Erythroblast (primary cell): Measurements from ENCODE around the gene DNAH17.

Source experiments
- DNase-seq, 2 experiments: peaks; one replicate each; lab custom pipeline; 2025; lab: John Stamatoyannopoulos, UW
- GATA1 ChIP-seq: IDR thresholded peaks from 2 replicates; pipeline ENCODE4 v1.6.1; 2011; ENCODE audit warnings: low read depth, mild to moderate bottlenecking, control low read depth, low read length, moderate library complexity
- POLR2A ChIP-seq: IDR thresholded peaks from 2 replicates; pipeline ENCODE4 v1.6.1; 2011; ENCODE audit warnings: mild to moderate bottlenecking, low read length

DNAH17 gene

DNA sequence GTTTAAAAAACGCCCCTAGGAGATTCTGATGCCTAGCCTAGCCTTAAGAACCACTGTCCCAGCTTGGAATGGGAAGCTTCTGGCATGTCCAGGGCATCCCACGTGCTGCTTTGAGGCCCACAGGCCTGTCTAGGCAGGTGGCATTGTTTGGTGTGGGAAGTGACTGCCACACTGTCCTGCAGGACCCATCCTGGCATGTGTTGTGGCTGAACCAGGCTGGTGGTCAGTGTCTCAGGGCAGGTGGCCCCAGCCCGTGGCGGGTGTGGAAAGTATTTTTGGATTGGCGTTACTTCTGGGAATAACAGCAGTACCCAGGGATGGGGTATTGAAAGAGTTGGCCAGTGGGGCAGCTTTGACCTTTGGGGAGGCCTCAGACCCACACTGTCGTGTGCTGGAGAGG lies 170.8 kb downstream of the DNAH17 start:
- DNase-seq = no peak
- TF ChIP-seq POLR2A (no peak), GATA1 (no peak)

DNA sequence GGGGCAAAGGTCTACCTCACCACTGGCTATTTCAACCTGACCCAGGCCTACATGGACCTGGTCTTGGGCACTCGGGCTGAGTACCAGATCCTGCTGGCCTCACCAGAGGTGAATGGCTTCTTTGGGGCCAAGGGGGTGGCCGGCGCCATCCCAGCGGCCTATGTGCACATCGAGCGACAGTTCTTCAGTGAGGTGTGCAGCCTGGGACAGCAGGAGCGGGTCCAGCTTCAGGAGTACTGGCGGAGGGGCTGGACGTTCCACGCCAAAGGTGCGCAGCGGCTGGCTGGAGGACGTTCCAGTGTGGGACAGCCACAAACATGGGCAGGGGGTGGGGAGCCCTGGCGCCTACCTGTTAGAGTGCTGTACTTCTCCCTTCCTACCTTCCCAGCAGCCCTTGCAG lies 173.4 kb downstream of the DNAH17 start:
- no peak for DNase-seq
- TF ChIP-seq GATA1 (no peak), POLR2A (no peak)

DNA sequence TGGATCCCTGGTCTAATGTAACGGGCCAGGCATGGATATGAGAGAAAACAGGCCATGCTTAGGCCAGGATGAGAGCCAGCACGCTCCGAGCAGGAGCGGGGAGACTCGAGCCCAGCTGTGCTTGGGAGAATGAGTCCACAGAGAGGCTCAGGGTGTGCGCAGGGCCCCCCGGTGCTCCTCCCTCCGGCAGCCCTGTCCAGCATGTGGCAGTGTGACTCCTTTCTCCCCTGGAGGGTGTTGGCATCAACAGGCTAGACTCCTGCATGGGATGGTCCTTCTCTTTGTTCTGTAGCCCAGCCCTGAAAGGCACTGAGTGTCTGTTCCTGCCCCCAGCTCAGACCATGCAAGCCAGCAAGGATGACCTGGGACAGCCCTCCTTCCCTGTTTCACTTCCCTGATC lies 175.3 kb downstream of the DNAH17 start:
- TF ChIP-seq GATA1 (no peak), POLR2A (no peak)
- no peak for DNase-seq

DNA sequence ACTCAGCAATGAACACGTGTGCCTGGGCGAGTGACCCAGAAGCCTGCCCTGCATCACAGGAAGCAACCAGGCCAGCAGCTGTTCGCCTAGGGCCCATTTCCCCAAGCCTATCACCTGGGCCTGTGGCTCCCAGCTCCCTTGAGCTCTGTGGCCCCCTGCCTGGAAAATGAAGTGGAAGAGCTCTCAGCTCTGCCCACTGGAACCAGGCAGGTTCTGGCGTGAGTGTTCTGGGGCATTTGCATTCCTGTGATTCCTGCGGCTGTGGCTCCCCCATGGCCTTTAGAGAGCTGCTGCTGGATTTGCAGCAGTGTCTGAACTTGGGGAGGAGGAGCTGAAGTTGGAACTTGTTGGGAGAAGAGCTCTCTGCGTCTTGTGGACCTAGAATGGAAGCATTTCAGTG lies 175.9 kb downstream of the DNAH17 start:
- DNase-seq = no peak
- TF ChIP-seq POLR2A = no peak
- TF ChIP-seq GATA1 = no peak

DNA sequence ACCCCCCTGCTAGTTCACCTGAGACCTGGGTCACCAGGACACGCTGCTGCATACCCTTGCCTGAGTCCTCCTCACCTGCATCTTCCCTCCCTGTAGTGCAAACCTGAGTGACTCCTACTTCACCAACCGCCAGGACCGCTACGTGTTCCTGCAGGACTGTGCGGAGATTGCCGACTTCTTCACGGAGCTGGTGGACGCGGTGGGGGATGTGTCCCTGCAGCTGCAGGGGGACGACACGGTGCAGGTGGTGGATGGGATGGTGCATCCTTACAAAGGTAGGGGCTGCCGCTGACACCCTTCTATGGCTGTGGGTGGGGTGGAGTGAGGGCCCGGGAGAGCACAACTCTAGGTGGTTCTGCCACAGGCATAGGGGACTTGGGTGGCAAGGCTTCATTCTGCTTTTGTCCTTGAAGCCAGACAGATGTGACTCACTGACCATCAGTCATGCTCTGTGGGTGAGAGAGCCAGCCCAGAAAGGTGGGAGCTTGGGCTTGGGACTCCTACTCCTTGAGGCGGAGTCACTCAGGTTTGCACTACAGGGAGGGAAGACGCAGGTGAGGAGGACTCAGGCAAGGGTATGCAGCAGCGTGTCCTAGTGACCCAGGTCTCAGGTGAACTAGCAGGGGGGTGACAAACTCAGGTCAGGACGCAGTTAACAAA lies 176.5 kb downstream of the DNAH17 start:
- DNase-seq = no peak
- no peak for TF ChIP-seq POLR2A
- no peak for TF ChIP-seq GATA1

DNA sequence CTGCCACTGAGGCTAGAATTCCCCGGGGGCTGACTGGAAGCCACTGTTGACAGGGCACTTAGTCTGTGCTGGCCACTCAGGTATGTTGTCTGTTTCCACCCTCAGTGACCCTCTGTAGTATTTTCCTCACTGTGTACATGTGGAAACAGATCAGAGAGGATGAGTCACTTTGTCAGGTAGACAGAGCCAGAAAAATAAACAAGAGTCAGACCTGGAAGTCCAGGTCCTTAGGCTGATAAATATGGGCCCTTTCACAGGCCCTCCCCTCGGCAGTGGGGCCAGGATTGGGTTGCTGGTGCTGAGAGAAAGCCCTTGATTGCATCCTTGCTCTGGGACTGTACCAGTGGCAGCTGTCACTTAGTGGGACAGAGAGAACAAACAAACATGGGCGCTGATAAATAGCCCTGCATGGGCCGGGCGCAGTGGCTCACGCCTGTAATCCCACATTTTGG lies 177.5 kb downstream of the DNAH17 start:
- no peak for TF ChIP-seq GATA1
- TF ChIP-seq POLR2A = no peak
- DNase-seq = no peak

DNA sequence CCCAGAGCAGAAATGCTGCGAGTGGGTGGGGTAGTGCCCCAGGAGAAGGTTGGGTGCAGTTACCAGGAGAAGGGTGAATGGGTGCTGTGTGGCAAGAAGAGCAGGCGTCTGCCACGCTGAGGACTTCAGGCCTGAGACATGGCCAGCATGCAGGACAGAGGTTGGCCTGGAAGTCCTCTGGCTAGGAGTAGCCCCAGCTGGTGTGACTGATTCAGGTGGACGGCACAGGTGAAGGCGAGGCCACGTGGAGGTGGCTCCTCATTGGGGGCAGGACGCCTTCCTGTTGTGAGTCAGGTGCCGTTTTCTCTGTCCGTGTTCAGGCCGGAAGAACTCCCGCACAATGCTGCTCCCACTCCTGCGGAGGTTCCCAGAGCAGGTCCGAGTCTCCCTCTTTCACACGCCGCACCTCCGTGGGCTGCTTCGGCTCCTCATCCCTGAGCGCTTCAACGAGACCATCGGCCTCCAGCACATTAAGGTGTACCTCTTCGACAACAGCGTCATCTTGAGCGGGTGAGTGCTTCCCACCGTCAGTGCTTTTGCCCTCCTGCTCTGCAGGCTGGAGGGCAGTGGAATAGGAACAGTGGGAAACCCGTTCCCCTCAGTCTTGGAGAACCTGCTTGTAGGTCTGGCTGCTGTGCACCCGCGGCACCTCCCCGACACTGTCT lies 178.0 kb downstream of the DNAH17 start:
- no peak for TF ChIP-seq POLR2A
- no peak for TF ChIP-seq GATA1
- no peak for DNase-seq

DNA sequence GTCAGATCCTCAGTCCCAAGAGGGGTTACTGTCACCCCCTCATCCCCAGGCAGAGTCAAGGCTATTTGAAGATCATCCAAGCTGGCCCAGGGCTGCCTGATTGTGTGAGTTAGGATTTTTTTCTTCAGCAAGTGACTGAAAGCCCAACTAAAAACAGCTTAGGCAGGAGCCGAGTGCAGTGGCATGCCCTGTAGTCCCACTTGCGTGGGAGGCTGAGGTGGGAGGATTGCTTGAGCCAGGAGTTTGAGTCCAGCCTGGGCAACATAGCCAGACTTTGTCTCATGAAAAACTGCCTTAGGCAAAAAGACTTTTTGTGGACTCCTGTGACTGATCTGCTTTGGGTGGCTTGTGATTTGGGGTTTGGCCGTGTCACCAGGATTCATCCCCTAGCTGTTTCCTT lies 178.8 kb downstream of the DNAH17 start:
- TF ChIP-seq GATA1 (no peak), POLR2A (no peak)
- DNase-seq = no peak

DNA sequence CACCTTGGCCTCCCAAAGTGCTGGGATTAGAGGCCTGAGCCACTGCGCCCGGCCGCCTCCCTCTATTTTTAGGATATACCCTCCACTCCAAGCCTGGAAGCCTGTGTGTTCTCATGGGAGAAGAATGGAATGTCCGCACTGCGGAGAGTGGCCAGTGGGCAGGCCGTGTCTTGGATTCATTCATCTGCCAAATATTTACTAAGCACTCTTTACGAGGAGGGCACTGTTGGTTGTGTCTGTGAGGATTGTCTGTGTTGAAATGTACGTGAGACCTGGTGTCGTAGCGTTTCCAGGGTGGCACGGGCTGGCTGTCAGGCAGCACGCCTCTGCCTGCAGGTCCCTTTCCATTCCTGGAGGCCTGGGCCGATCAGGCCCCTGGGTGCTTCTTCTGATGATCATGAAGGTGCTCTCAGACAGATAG lies 179.5 kb downstream of the DNAH17 start:
- DNase-seq = no peak
- TF ChIP-seq GATA1 (no peak), POLR2A (no peak)

DNA sequence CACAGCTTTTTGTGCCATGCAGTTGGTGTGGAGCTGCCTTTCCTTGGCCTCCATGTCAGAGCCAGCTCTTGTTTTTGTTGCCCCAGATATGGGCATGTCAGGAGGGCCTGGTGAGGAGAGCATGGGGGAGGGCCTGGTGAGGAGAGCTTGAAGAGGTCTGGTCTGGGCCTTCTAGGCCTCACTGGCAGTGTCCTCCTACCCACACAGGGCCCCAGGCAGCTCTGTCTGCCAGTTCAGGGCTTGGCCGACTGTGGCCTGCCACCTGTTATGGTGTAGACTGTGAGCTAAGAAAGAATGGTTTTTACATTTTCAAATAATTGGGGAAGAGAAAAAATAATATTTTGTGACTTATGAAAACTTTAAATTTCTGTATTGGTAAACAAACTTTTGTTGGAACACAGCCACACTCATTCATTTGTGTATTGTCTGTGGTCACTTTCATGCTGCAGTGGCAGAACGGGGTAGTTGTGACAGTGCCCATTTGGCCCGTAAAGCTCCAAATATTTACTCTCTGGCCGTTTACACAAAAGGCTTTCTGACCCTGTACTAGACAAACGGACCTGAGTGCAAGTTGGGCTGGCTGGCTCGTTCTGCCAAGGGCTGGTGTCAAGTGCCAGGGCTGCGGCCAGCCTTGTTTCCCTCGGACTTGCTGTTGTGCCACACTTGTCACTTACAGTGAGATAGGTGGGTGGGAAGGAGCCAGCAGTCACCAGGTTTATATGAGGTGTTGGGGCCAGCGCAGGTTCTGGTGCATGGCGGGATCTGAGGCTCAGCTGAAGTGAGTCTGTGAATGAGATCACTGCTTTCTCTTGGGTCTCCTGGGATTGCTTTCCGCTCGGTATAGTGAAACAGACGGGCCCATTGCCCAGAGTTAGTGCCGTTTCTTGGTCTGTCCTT lies 180.5 kb downstream of the DNAH17 start:
- TF ChIP-seq POLR2A (no peak), GATA1 (no peak)
- DNase-seq = no peak

DNA sequence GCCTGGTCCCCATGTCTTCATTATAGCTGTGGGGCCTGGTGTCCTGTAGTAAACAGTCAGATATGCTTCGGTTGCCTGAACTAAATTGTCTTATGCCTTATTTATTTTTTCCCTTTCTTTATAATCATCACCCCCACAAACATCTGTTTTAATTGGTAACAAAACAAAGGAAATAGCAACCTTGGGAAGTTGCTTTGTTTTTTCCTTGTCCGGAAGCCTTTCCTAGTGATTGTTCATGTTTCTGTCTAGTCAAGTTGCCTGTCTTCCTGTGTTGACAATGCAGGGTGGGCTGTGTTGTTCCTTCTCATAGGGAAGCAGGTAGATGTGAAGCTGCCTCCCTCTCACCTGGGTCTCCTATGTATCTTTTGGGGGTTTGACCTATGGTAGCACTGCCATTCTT lies 182.0 kb downstream of the DNAH17 start:
- DNase-seq = no peak
- TF ChIP-seq GATA1 (no peak), POLR2A (no peak)

DNA sequence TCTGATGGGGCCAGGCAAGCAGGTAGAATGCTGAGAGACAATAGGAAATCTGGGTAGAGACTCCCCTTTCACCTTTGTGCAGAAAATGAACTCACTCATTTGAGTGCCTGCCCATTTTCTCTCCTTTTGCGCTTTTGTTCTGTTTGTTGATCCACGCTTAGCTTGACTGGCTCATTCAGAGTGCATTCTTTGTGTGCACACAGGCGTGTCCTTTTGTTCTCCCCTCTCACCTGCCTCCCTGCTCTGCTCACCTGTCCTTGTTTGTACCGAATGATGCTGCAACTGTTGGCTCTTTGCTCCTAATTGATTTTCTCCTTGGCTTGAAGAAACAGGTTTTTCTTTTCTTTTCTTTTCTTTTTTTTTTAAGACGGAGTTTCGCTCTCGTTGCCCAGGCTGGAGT lies 183.0 kb downstream of the DNAH17 start:
- TF ChIP-seq GATA1 (no peak), POLR2A (no peak)
- DNase-seq = no peak

DNA sequence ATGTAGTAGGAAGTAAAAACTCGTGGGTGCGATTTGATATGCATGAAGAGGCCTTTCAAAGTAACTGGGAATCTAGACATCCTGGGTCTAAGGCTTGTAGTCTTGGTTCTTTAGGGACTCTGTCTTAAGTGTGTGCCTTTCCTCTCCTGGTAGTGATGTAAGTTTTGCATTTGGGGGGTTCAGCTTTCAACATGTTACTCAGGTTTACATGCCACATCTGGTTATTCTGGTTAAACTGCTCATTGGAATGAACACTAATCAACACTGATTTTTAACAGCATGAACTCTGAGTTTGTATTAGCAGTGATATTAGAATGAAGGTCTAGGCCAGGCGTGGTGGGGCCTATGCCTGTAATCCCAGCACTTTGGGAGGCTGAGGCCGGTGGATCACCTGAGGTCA lies 183.6 kb downstream of the DNAH17 start:
- DNase-seq = no peak
- no peak for TF ChIP-seq GATA1
- no peak for TF ChIP-seq POLR2A

DNA sequence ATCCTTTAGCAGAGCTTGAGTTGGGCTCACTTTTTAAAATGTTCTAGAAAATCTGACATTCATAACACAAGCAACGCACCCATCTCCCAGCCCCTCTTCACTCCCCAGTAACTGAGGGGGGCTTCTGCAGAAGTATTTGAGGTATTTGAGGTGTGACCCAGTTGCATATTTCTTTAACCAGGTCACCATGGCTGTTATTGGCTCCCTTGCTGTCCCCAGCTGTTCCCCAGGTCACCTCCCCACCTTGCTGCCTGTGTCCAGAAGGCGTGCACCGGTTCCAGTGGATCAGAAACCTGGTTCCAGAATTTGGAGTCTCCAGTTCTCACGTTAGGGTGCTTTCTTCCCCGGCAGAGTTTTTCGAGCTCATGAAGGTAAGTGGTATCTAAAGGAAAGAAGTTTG lies 184.9 kb downstream of the DNAH17 start:
- DNase-seq = no peak
- TF ChIP-seq GATA1 (no peak), POLR2A (no peak)

DNA sequence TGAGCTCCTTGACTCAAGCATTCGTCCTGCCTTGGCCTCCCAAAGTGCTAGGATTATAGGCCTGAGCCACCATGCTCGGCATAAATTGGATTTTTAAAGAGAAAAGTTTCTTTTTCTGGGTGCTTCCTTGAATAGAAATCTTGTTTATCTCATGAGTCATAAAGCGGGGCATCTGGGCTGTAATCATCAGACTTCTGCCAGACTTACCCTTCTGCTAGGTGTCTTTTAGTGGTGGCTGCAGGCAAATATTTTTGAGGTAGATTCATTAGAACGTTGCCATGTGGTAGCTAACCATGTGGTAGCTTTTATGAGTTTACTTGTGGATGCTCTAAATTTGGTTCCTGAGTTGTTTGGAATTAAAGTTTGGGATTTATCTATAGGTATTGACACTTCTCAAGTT lies 185.4 kb downstream of the DNAH17 start:
- DNase-seq = no peak
- TF ChIP-seq GATA1 (no peak), POLR2A (no peak)
